Measurements from ENCODE around the gene ITGBL1. TPM values are rescaled to one million over a fixed set of nuclear protein-coding genes. Genes with fewer than 3 reads are reported as not detected.

Gene ITGBL1
- total and polyA plus RNA-seq, 2 donors, result 8.5 to 21.2 TPM

GRCh38 chr13:101425623-101426022 lies 26.9 kb upstream of the ITGBL1 start:
- H3K4me1 ChIP-seq (ENCODE audit: insufficient read depth), result no peaks in the 10 kb centered on the region

GRCh38 chr13:101429733-101430132 lies 22.7 kb upstream of the ITGBL1 start:
- no peaks in the 10 kb centered on the region for H3K36me3 ChIP-seq (ENCODE audit: insufficient read depth)
- WGBS, result 93% methylated on average over 3 of the region's 3 CpGs
- no peak overlapping the region for H3K4me3 ChIP-seq (ENCODE audit: low read depth, low read length)
- no peak for DNase-seq (ENCODE audit: extremely low spot score)
- H3K27ac ChIP-seq (ENCODE audit: low read depth), result no peak overlapping the region
- H3K4me1 ChIP-seq (ENCODE audit: insufficient read depth), result no peaks in the 10 kb centered on the region

More at GRCh38 chr13:101425623-101426022, 26.9 kb upstream of the ITGBL1 start:
- DNase-seq (ENCODE audit: extremely low spot score), result no peak
- WGBS, result 78% methylated on average over 10 of the region's 10 CpGs
- Histone ChIP-seq H3K36me3 (ENCODE audit: insufficient read depth) (no peaks in the 10 kb centered on the region), H3K27ac (ENCODE audit: low read depth) (no peak overlapping the region), H3K4me3 (ENCODE audit: low read depth, low read length) (no peak overlapping the region)

GRCh38 chr13:101433895-101434294 lies 18.6 kb upstream of the ITGBL1 start:
- Histone ChIP-seq H3K27ac (ENCODE audit: low read depth) (no peak overlapping the region), H3K36me3 (ENCODE audit: insufficient read depth) (no peaks in the 10 kb centered on the region), H3K4me3 (ENCODE audit: low read depth, low read length) (no peak overlapping the region), H3K4me1 (ENCODE audit: insufficient read depth) (no peaks in the 10 kb centered on the region)
- DNase-seq (ENCODE audit: extremely low spot score), result no peak

- H3K27ac ChIP-seq (ENCODE audit: low read depth), result no peak overlapping the region
- no peaks in the 10 kb centered on the region for H3K4me1 ChIP-seq (ENCODE audit: insufficient read depth)
- H3K36me3 ChIP-seq (ENCODE audit: insufficient read depth), result no peaks in the 10 kb centered on the region
- DNase-seq (ENCODE audit: extremely low spot score), result no peak
- WGBS, result 87% methylated on average over 3 of the region's 3 CpGs
- H3K4me3 ChIP-seq (ENCODE audit: low read depth, low read length), result no peak overlapping the region
Measured at GRCh38 chr13:101434486-101434885, 18.0 kb upstream of the ITGBL1 start.

GRCh38 chr13:101447852-101448251 lies 4.6 kb upstream of the ITGBL1 start:
- no peaks in the 10 kb centered on the region for H3K36me3 ChIP-seq (ENCODE audit: insufficient read depth)
- DNase-seq (ENCODE audit: extremely low spot score), result no peak
- H3K4me3 ChIP-seq (ENCODE audit: low read depth, low read length), result no peak overlapping the region
- H3K4me1 ChIP-seq (ENCODE audit: insufficient read depth), result no peaks in the 10 kb centered on the region
- WGBS, result 39% methylated on average over 4 of the region's 4 CpGs
- no peak overlapping the region for H3K27ac ChIP-seq (ENCODE audit: low read depth)

GRCh38 chr13:101449790-101450748 lies 2.4 kb upstream of the ITGBL1 start:
- DNase-seq (ENCODE audit: extremely low spot score), result no peak
- Histone ChIP-seq H3K4me1 (ENCODE audit: insufficient read depth) (no peaks in the 10 kb centered on the region), H3K36me3 (ENCODE audit: insufficient read depth) (no peaks in the 10 kb centered on the region), H3K4me3 (ENCODE audit: low read depth, low read length) (no peak overlapping the region), H3K27ac (ENCODE audit: low read depth) (no peak overlapping the region)
- 59% methylated on average over 5 of the region's 5 CpGs for WGBS

GRCh38 chr13:101450749-101451130 lies 1.7 kb upstream of the ITGBL1 start:
- WGBS, result 87% methylated on average over 2 of the region's 2 CpGs
- no peak overlapping the region for H3K4me3 ChIP-seq (ENCODE audit: low read depth, low read length)
- no peaks in the 10 kb centered on the region for H3K36me3 ChIP-seq (ENCODE audit: insufficient read depth)
- no peak for DNase-seq (ENCODE audit: extremely low spot score)
- no peak overlapping the region for H3K27ac ChIP-seq (ENCODE audit: low read depth)
- no peaks in the 10 kb centered on the region for H3K4me1 ChIP-seq (ENCODE audit: insufficient read depth)

- Histone ChIP-seq H3K4me1 (ENCODE audit: insufficient read depth) (no peaks in the 10 kb centered on the region), H3K27ac (ENCODE audit: low read depth) (no peak overlapping the region), H3K4me3 (ENCODE audit: low read depth, low read length) (no peak overlapping the region), H3K36me3 (ENCODE audit: insufficient read depth) (no peaks in the 10 kb centered on the region)
- DNase-seq (ENCODE audit: extremely low spot score), result no peak
Measured at GRCh38 chr13:101451641-101452040, 834 bp upstream of the ITGBL1 start.

- Histone ChIP-seq H3K4me1 (ENCODE audit: insufficient read depth) (no peaks in the 10 kb centered on the region), H3K4me3 (ENCODE audit: low read depth, low read length) (peak overlapping the region; percentile 45), H3K36me3 (ENCODE audit: insufficient read depth) (no peaks in the 10 kb centered on the region), H3K27ac (ENCODE audit: low read depth) (no peak overlapping the region)
- WGBS, result 9% methylated on average over 41 of the region's 41 CpGs
- DNase-seq (ENCODE audit: extremely low spot score), result no peak
Measured at GRCh38 chr13:101453784-101454201, 1.3 kb downstream of the ITGBL1 start.

GRCh38 chr13:101454767-101455166 lies 2.3 kb downstream of the ITGBL1 start:
- WGBS, result 69% methylated on average over 2 of the region's 2 CpGs
- H3K36me3 ChIP-seq (ENCODE audit: insufficient read depth), result no peaks in the 10 kb centered on the region
- no peak overlapping the region for H3K27ac ChIP-seq (ENCODE audit: low read depth)
- H3K4me1 ChIP-seq (ENCODE audit: insufficient read depth), result no peaks in the 10 kb centered on the region
- DNase-seq (ENCODE audit: extremely low spot score), result no peak
- no peak overlapping the region for H3K4me3 ChIP-seq (ENCODE audit: low read depth, low read length)

- no peak for DNase-seq (ENCODE audit: extremely low spot score)
- no peaks in the 10 kb centered on the region for H3K4me1 ChIP-seq (ENCODE audit: insufficient read depth)
- H3K36me3 ChIP-seq (ENCODE audit: insufficient read depth), result no peaks in the 10 kb centered on the region
- H3K4me3 ChIP-seq (ENCODE audit: low read depth, low read length), result no peak overlapping the region
- H3K27ac ChIP-seq (ENCODE audit: low read depth), result no peak overlapping the region
- WGBS, result 18% methylated on average over 3 of the region's 3 CpGs
Measured at GRCh38 chr13:101455863-101456262, 3.4 kb downstream of the ITGBL1 start.

- H3K27ac ChIP-seq (ENCODE audit: low read depth), result no peak overlapping the region
- H3K4me1 ChIP-seq (ENCODE audit: insufficient read depth), result no peaks in the 10 kb centered on the region
- H3K4me3 ChIP-seq (ENCODE audit: low read depth, low read length), result no peak overlapping the region
- 86% methylated on average over 2 of the region's 2 CpGs for WGBS
- DNase-seq (ENCODE audit: extremely low spot score), result no peak
- no peaks in the 10 kb centered on the region for H3K36me3 ChIP-seq (ENCODE audit: insufficient read depth)
Measured at GRCh38 chr13:101457176-101457575, 4.7 kb downstream of the ITGBL1 start.

GRCh38 chr13:101465877-101466276 lies 13.4 kb downstream of the ITGBL1 start:
- Histone ChIP-seq H3K36me3 (ENCODE audit: insufficient read depth) (no peaks in the 10 kb centered on the region), H3K4me1 (ENCODE audit: insufficient read depth) (no peaks in the 10 kb centered on the region), H3K4me3 (ENCODE audit: low read depth, low read length) (no peak overlapping the region), H3K27ac (ENCODE audit: low read depth) (no peak overlapping the region)
- no peak for DNase-seq (ENCODE audit: extremely low spot score)
- WGBS, result 53% methylated on average over 3 of the region's 3 CpGs

- no peak overlapping the region for H3K4me3 ChIP-seq (ENCODE audit: low read depth, low read length)
- 82% methylated on average over 4 of the region's 4 CpGs for WGBS
- no peak for DNase-seq (ENCODE audit: extremely low spot score)
- no peaks in the 10 kb centered on the region for H3K36me3 ChIP-seq (ENCODE audit: insufficient read depth)
- no peak overlapping the region for H3K27ac ChIP-seq (ENCODE audit: low read depth)
- no peaks in the 10 kb centered on the region for H3K4me1 ChIP-seq (ENCODE audit: insufficient read depth)
Measured at GRCh38 chr13:101467415-101467814, 14.9 kb downstream of the ITGBL1 start.
